HCT116 (cell line): ENCODE results near the gene PRICKLE1. TPM values are rescaled to one million over a fixed set of nuclear protein-coding genes. Genes with fewer than 3 reads are reported as not detected.

Source experiments
- ATAC-seq: fragments of 200-7000 bp; cut with Tn5 transposase; 2 replicates; pipeline ENCODE4 v1.9.1; 2020; ENCODE audit warnings: mild to moderate bottlenecking, moderate library complexity
- BruUV-seq: library from RNA; stranded (reverse); fragments of 400-500 nt; replicated peaks from 2 replicates; lab custom pipeline; 2021; lab: Mats Ljungman, UMichigan
- CTCF ChIA-PET: fragments of 300-600 bp; sonication (Branson Sonifier 250); formaldehyde crosslinking; loops from one replicate; lab custom pipeline; 2021; ENCODE audit warnings: antibody characterized with exemption; lab: Charles Lee
- POLR2A ChIA-PET: fragments of 300-600, 350-600 bp; sonication (Branson Sonifier 250); formaldehyde crosslinking; loops from one replicate; lab custom pipeline; 2021; ENCODE audit warnings: antibody characterized with exemption; lab: Charles Lee
- RAD21 ChIA-PET, 2 experiments: fragments of 300-600 bp; sonication (Branson Sonifier 250); formaldehyde crosslinking; loops; one replicate each; lab custom pipeline; 2023; ENCODE audit warnings: low total read pairs in 2 of 2; ENCODE audit not compliant: uncharacterized antibody in 2 of 2, unreplicated experiment in 2 of 2, low non-redundant PET in 1 of 2; lab: Charles Lee
- DNase-seq: peaks from one replicate; pipeline ENCODE4 v3.0.0-alpha.2; 2010; ENCODE audit warnings: low read depth, low spot score
- H2AFZ ChIP-seq: fragments of 200-600 bp; shearing (Covaris generic), sonication (generic); 2 replicates; pipeline ENCODE4 v1.6.1; 2017; ENCODE audit warnings: low read depth, mixed run types, mixed read lengths, antibody characterized with exemption, low read length; ENCODE audit not compliant: poor library complexity, severe bottlenecking
- H3K27ac ChIP-seq: 2 replicates; pipeline ENCODE4 v1.5.1; 2012; ENCODE audit warnings: low read depth, low read length
- H3K27me3 ChIP-seq: fragments of 200-600 bp; sonication (generic); 2 replicates; pipeline ENCODE4 v1.6.1; 2016; ENCODE audit warnings: mixed run types, low read length, mixed read lengths; ENCODE audit not compliant: insufficient read depth
- H3K36me3 ChIP-seq, 2 experiments: fragments of 200-500 bp in 1 of 2; fragments of 200-600 bp in 1 of 2; sonication (Bioruptor generic) in 1 of 2; sonication (generic) in 1 of 2; 2 replicates each; pipeline versions ENCODE4 v1.5.1 to v1.6.1; 2014 to 2016; ENCODE audit warnings: low read length in 2 of 2, inconsistent platforms in 1 of 2, mixed read lengths in 1 of 2, mixed run types in 1 of 2; ENCODE audit not compliant: insufficient read depth in 2 of 2, control insufficient read depth in 1 of 2
- H3K4me1 ChIP-seq, 2 experiments: fragments of 200-600 bp in 1 of 2; sonication (generic) in 1 of 2; 2 replicates each; pipeline versions ENCODE4 v1.5.1 to v1.6.1; 2012 to 2017; ENCODE audit warnings: low read length in 2 of 2, inconsistent platforms in 1 of 2, mild to moderate bottlenecking in 1 of 2, mixed read lengths in 1 of 2, mixed run types in 1 of 2, moderate library complexity in 1 of 2; ENCODE audit not compliant: insufficient read depth in 2 of 2, control insufficient read depth in 1 of 2
- H3K4me2 ChIP-seq: fragments of 200-600 bp; sonication (generic); 2 replicates; pipeline ENCODE4 v1.6.1; 2017; ENCODE audit warnings: mixed run types, low read length, mixed read lengths
- H3K4me3 ChIP-seq, 2 experiments: fragments of 200-600 bp in 1 of 2; sonication (generic) in 1 of 2; replicated peaks in 1 of 2; 2 replicates each; pipeline ENCODE4 v1.5.1; 2011 to 2016; ENCODE audit warnings: low read length in 2 of 2, control low read depth in 1 of 2, low read depth in 1 of 2, mild to moderate bottlenecking in 1 of 2, mixed read lengths in 1 of 2, mixed run types in 1 of 2
- H3K79me2 ChIP-seq: fragments of 200-600 bp; sonication (generic); 2 replicates; pipeline ENCODE4 v1.6.1; 2017; ENCODE audit warnings: mild to moderate bottlenecking, mixed run types, low read length, moderate library complexity, mixed read lengths; ENCODE audit not compliant: insufficient read depth
- H3K9ac ChIP-seq: fragments of 200-600 bp; sonication (generic); 2 replicates; pipeline ENCODE4 v1.6.1; 2016; ENCODE audit warnings: low read length, mixed read lengths
- H3K9me2 ChIP-seq: fragments of 200-600 bp; sonication (generic), shearing (Covaris generic); 2 replicates; pipeline ENCODE4 v1.6.1; 2017; ENCODE audit warnings: mixed run types, mild to moderate bottlenecking, moderate library complexity; ENCODE audit not compliant: insufficient read depth
- H3K9me3 ChIP-seq, 2 experiments: fragments of 200-500 bp in 1 of 2; fragments of 200-600 bp in 1 of 2; sonication (Bioruptor generic) in 1 of 2; sonication (generic) in 1 of 2; 2 replicates each; pipeline ENCODE4 v1.6.1; 2014 to 2017; ENCODE audit warnings: low read length in 2 of 2, mixed read lengths in 2 of 2, inconsistent platforms in 1 of 2, low read depth in 1 of 2, mild to moderate bottlenecking in 1 of 2, mixed run types in 1 of 2, moderate library complexity in 1 of 2; ENCODE audit not compliant: control insufficient read depth in 1 of 2, insufficient read depth in 1 of 2
- H4K20me1 ChIP-seq: fragments of 200-600 bp; sonication (generic), shearing (Covaris generic); 2 replicates; pipeline ENCODE4 v1.6.1; 2017; ENCODE audit warnings: mixed run types, mild to moderate bottlenecking, moderate library complexity; ENCODE audit not compliant: insufficient read depth
- ATF3 ChIP-seq: IDR thresholded peaks from 2 replicates; pipeline ENCODE4 v1.6.1; 2012
- CBX3 ChIP-seq: IDR thresholded peaks from 2 replicates; pipeline ENCODE4 v1.6.1; 2012; ENCODE audit warnings: low read depth
- CEBPB ChIP-seq: IDR thresholded peaks from 2 replicates; pipeline ENCODE4 v1.6.1; 2012; ENCODE audit warnings: low read depth
- CTCF ChIP-seq, 3 experiments: fragments of 200-600 bp in 1 of 3; sonication (generic) in 1 of 3; IDR thresholded peaks in 2 of 3; conservative IDR thresholded peaks in 1 of 3; 2 replicates each; pipeline ENCODE4 v1.5.1; 2012 to 2017; ENCODE audit warnings: low read depth in 2 of 3, low read length in 2 of 3, antibody characterized with exemption in 1 of 3, borderline replicate concordance in 1 of 3, control low read depth in 1 of 3, mild to moderate bottlenecking in 1 of 3, mixed read lengths in 1 of 3, mixed run types in 1 of 3, moderate library complexity in 1 of 3; ENCODE audit not compliant: insufficient read depth in 1 of 3
- ELF1 ChIP-seq: IDR thresholded peaks from 2 replicates; pipeline ENCODE4 v1.6.1; 2012; ENCODE audit warnings: low read depth, borderline replicate concordance
- EZH2 ChIP-seq: fragments of 200-600 bp; sonication (generic); IDR thresholded peaks from 2 replicates; pipeline ENCODE4 v1.6.1; 2017; ENCODE audit warnings: antibody characterized with exemption, mixed run types
- EZH2phosphoT487 ChIP-seq: fragments of 200-600 bp; IDR thresholded peaks from 2 replicates; pipeline ENCODE4 v1.6.1; 2018; ENCODE audit warnings: antibody characterized with exemption, borderline replicate concordance
- FOSL1 ChIP-seq: IDR thresholded peaks from 2 replicates; pipeline ENCODE4 v1.6.1; 2012; ENCODE audit warnings: low read depth
- JUND ChIP-seq: IDR thresholded peaks from 2 replicates; pipeline ENCODE4 v1.6.1; 2012
- RAD21 ChIP-seq: IDR thresholded peaks from 2 replicates; pipeline ENCODE4 v1.6.1; 2012; ENCODE audit warnings: low read depth, mild to moderate bottlenecking
- SP1 ChIP-seq: IDR thresholded peaks from 2 replicates; pipeline ENCODE4 v1.6.1; 2012; ENCODE audit warnings: low read depth
- SRF ChIP-seq: IDR thresholded peaks from 2 replicates; pipeline ENCODE4 v1.6.1; 2012; ENCODE audit warnings: low read depth
- TCF7L2 ChIP-seq: IDR thresholded peaks from 2 replicates; pipeline ENCODE4 v1.7.0; 2011; ENCODE audit warnings: borderline replicate concordance, inconsistent platforms; ENCODE audit not compliant: insufficient read depth, insufficient read length; ENCODE audit errors: extremely low read depth
- ZBTB33 ChIP-seq: IDR thresholded peaks from 2 replicates; pipeline ENCODE4 v1.6.1; 2011; ENCODE audit warnings: mild to moderate bottlenecking, low read length, moderate library complexity; ENCODE audit not compliant: insufficient replicate concordance; ENCODE audit errors: extremely low read depth
- ZFX ChIP-seq: fragments of 450-650 bp; IDR thresholded peaks from 2 replicates; pipeline ENCODE4 v1.6.1; 2017
- ZNF274 ChIP-seq: fragments of 200-500 bp; sonication (Bioruptor generic); IDR thresholded peaks from 2 replicates; pipeline ENCODE4 v1.6.1; 2014; ENCODE audit warnings: mild to moderate bottlenecking, low read depth, low read length, inconsistent platforms
- intact Hi-C: fragments of 100-400 bp; cut with micrococcal nuclease; formaldehyde crosslinking; loops from 2 replicates; pipeline ENCODE4 v1.10.0; 2022
- total RNA-seq: library from RNA; stranded (reverse); gene quantifications from one replicate; pipeline ENCODE4 v1.2.1, GENCODE V29; 2021; ENCODE audit not compliant: unreplicated experiment
- TF ChIP-seq, protein P1 (sequence below): IDR thresholded peaks from 2 replicates; pipeline ENCODE4 v1.6.1; 2012

The PRICKLE1 gene
- total RNA-seq, 1 experiment from 2014 or later = 1.3 TPM

DNA sequence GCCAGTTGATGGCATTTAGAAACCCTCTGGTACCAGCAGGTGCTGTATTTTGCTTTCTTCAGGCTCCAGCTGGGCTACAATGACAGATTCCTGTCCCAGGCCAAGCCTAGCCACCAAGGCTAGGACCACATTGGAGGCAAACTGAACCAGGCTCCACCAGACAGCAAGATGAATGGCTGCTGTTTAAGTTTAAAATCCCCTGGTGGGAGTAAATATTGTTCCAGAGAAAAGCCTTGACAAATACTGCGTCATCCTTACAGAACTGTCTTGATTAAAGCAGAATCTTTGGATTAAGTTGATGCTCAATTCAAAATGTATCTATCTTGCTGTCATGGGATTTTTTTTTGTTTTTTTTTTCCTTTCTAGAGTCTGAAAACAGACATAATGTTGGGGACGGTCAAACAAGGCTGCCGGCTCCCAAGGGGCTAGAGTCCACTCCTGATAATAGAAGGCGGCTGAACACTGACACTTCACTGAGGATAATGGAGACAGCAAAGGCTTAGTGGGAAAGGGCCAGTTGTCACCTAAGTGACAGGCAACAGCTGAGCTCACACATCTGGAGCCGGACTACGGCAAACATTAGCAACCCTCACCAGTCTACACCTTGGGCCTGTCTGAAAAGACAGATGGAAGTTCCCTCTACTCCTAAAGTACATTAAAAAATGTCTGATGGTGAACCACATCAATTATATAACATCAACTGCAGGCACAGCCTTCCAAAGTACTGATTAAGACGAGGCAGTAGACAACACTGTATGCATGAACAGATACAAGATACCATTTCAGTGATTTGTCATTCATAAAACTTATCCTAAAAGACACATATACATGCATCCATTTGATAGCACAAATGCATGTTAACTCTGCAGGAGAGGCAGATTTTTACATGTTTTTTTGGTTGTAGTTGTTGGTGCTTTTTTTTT is 1.7 kb downstream of the PRICKLE1 start:
- Histone ChIP-seq H3K9me2 (no peaks in the 10 kb centered on the region), H2AFZ (no peak overlapping the region), H3K27me3 (peaks cover 9% of the 10 kb centered on the region; the same call in 1 of the 2 replicates), H3K36me3 (no peaks in the 10 kb centered on the region), H3K79me2 (no peaks in the 10 kb centered on the region), H3K27ac (no peak overlapping the region), H3K9me3 (no peaks in the 10 kb centered on the region), H3K4me1 (peaks cover 0 to 21% of the 10 kb centered on the region in 2 experiments; a peak in 3 of 4 replicates), H3K4me3 (no peak overlapping the region), H4K20me1 (no peaks in the 10 kb centered on the region), H3K4me2 (no peak overlapping the region), H3K9ac (no peak overlapping the region)
- intact Hi-C loops = loop anchor here (2.0 to 5.0 kb wide), 2 partner anchors 695 to 749 kb away; no protein-coding TSS in a partner anchor
- ChIA-PET POLR2A (no interaction called here), RAD21 (interaction anchor here in 1 of 2 experiments (1.0 kb wide), 1 partner anchor 695 kb away, joined by 3 read pairs; no protein-coding TSS in a partner anchor), CTCF (interaction anchor here (0.6 kb wide), 1 partner anchor 1637 kb away, joined by 3 read pairs; no protein-coding TSS in a partner anchor)
- no peak for ATAC-seq
- TF ChIP-seq, protein P1, sequence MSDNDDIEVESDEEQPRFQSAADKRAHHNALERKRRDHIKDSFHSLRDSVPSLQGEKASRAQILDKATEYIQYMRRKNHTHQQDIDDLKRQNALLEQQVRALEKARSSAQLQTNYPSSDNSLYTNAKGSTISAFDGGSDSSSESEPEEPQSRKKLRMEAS = no peak
- TF ChIP-seq RAD21 = no peak
- no peak for TF ChIP-seq ZNF274
- no peak for TF ChIP-seq EZH2
- TF ChIP-seq ZBTB33 = no peak
- TF ChIP-seq SP1 = no peak
- TF ChIP-seq FOSL1 = no peak
- TF ChIP-seq CTCF (IDR thresholded peaks at IDR 0.05 in 2 of 3, conservative IDR thresholded peaks at IDR 0.05 in 1 of 3; ENCODE audit: borderline replicate concordance in 1 of 3, insufficient read depth in 1 of 3, low read depth in 2 of 3, low read length in 2 of 3) = no peak
- no peak for TF ChIP-seq ZFX
- no peak for TF ChIP-seq JUND
- no peak for TF ChIP-seq CBX3
- TF ChIP-seq SRF = no peak
- no peak for TF ChIP-seq TCF7L2
- TF ChIP-seq CEBPB = no peak
- TF ChIP-seq EZH2phosphoT487 = no peak
- TF ChIP-seq ATF3 = no peak
- no peak for TF ChIP-seq ELF1
- BruUV-seq = no TSS peak
- no peak for DNase-seq
